ENCODE data around the gene KRT74. TPM values are rescaled to one million over a fixed set of nuclear protein-coding genes. Genes with fewer than 3 reads are reported as not detected.

Gene KRT74
- total RNA-seq, 1 experiment from 2014 or later = not detected

DNA sequence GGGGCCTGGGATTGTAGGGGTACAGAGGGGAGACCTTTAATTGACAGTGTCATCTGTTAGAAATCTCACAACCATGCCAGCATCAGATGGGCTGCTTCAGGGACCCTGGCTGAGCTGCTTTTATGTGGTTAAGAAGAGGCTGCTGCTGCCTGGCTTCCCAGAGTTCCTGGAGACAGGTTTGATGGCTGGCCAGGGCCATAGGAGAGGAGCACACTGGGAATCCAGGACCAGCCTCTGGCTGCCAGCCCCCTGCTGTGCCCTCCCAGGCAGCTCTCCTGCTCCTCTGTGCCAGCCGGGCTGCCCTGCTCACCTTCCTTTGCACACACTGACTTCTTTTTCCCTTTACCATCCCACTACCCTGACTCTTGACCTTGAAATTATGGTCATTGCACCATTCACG lies 45.2 kb upstream of the KRT74 start:
- Mint-ChIP-seq H3K4me1 (no peaks in the 10 kb centered on the region), H3K4me3 (no peak overlapping the region), H3K9me3 (no peaks in the 10 kb centered on the region), H3K36me3 (no peaks in the 10 kb centered on the region), H3K27ac (no peak overlapping the region), H3K27me3 (ENCODE audit: low read depth) (no peaks in the 10 kb centered on the region)
- TF ChIP-seq AR (CRISPR knock-in tag; IDR thresholded peaks at IDR 0.05) (no peak), RORB (CRISPR knock-in tag; IDR thresholded peaks at IDR 0.05) (no peak), AFF4 (CRISPR knock-in tag; IDR thresholded peaks at IDR 0.05; ENCODE audit: borderline replicate concordance) (no peak), ZNF425 (CRISPR knock-in tag; conservative IDR thresholded peaks at IDR 0.05) (no peak), ZNF317 (CRISPR knock-in tag; IDR thresholded peaks at IDR 0.05; ENCODE audit: borderline replicate concordance, low read depth) (no peak), FOXP1 (CRISPR knock-in tag; IDR thresholded peaks at IDR 0.05; ENCODE audit: borderline replicate concordance) (no peak), ERG (CRISPR knock-in tag; IDR thresholded peaks at IDR 0.05) (no peak), ZBTB43 (CRISPR knock-in tag; IDR thresholded peaks at IDR 0.05) (no peak), ESRRA (CRISPR knock-in tag; IDR thresholded peaks at IDR 0.05; ENCODE audit: borderline replicate concordance) (no peak)
- TF ChIP-seq, protein P1, sequence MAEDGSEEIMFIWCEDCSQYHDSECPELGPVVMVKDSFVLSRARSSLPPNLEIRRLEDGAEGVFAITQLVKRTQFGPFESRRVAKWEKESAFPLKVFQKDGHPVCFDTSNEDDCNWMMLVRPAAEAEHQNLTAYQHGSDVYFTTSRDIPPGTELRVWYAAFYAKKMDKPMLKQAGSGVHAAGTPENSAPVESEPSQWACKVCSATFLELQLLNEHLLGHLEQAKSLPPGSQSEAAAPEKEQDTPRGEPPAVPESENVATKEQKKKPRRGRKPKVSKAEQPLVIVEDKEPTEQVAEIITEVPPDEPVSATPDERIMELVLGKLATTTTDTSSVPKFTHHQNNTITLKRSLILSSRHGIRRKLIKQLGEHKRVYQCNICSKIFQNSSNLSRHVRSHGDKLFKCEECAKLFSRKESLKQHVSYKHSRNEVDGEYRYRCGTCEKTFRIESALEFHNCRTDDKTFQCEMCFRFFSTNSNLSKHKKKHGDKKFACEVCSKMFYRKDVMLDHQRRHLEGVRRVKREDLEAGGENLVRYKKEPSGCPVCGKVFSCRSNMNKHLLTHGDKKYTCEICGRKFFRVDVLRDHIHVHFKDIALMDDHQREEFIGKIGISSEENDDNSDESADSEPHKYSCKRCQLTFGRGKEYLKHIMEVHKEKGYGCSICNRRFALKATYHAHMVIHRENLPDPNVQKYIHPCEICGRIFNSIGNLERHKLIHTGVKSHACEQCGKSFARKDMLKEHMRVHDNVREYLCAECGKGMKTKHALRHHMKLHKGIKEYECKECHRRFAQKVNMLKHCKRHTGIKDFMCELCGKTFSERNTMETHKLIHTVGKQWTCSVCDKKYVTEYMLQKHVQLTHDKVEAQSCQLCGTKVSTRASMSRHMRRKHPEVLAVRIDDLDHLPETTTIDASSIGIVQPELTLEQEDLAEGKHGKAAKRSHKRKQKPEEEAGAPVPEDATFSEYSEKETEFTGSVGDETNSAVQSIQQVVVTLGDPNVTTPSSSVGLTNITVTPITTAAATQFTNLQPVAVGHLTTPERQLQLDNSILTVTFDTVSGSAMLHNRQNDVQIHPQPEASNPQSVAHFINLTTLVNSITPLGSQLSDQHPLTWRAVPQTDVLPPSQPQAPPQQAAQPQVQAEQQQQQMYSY (CRISPR knock-in tag; IDR thresholded peaks at IDR 0.05) = no peak
- CTCF ChIA-PET = interaction anchor here (1.4 to 2.4 kb wide), 2 partner anchors 36 to 252 kb away, joined by 3 to 7 read pairs; no protein-coding TSS in a partner anchor
- ATAC-seq (no peak), DNase-seq (ENCODE audit: low spot score) (no peak)
- POLR2A ChIA-PET = no interaction called here
